SK-N-SH (cell line): Measurements from ENCODE around the gene SYNJ1. TPM values are rescaled to one million over a fixed set of nuclear protein-coding genes. Genes with fewer than 3 reads are reported as not detected.

Experiments
- CTCF ChIA-PET: fragments of 300-600, 350-600 bp; formaldehyde crosslinking; extraction: SDS; loops from one replicate; lab custom pipeline; 2021; lab: Yijun Ruan, JAX
- POLR2A ChIA-PET: fragments of 350-600 bp; sonication (Branson Sonifier 250); formaldehyde crosslinking; extraction: SDS; loops from one replicate; lab custom pipeline; 2020; ENCODE audit warnings: antibody characterized with exemption, inconsistent platforms; lab: Yijun Ruan, JAX
- DNase-seq: peaks from one replicate; pipeline ENCODE4 v3.0.0; 2012
- H2AFZ ChIP-seq: fragments of 200-600 bp; sonication (generic); 2 replicates; pipeline ENCODE4 v1.8.1; 2016; ENCODE audit warnings: antibody characterized with exemption, mild to moderate bottlenecking, low read depth
- H3F3A ChIP-seq: fragments of 200-600 bp; sonication (generic); replicated peaks from 2 replicates; pipeline ENCODE3; 2016; ENCODE audit warnings: antibody characterized with exemption, mild to moderate bottlenecking; ENCODE audit not compliant: insufficient read depth
- H3K27ac ChIP-seq, 2 experiments: fragments of 200-500 bp in 1 of 2; fragments of 200-600 bp in 1 of 2; sonication (Bioruptor generic) in 1 of 2; sonication (generic), shearing (Covaris generic) in 1 of 2; 2 replicates each; pipeline versions ENCODE4 v1.5.1 to v1.6.1; 2014 to 2016; ENCODE audit warnings: low read depth in 2 of 2, inconsistent platforms in 1 of 2, low read length in 1 of 2, mild to moderate bottlenecking in 1 of 2, mixed read lengths in 1 of 2
- H3K27me3 ChIP-seq: fragments of 200-600 bp; sonication (generic), shearing (Covaris generic); 2 replicates; pipeline ENCODE4 v1.6.1; 2016; ENCODE audit warnings: mixed run types; ENCODE audit not compliant: insufficient read depth
- H3K36me3 ChIP-seq, 2 experiments: fragments of 200-500 bp in 1 of 2; fragments of 200-600 bp in 1 of 2; sonication (Bioruptor generic) in 1 of 2; sonication (generic) in 1 of 2; replicated peaks in 1 of 2; 2 replicates each; pipeline versions ENCODE3 to v1.5.1; 2014 to 2016; ENCODE audit warnings: low read length in 1 of 2, mild to moderate bottlenecking in 1 of 2; ENCODE audit not compliant: insufficient read depth in 2 of 2, control insufficient read depth in 1 of 2
- H3K4me1 ChIP-seq, 2 experiments: fragments of 200-500 bp in 1 of 2; fragments of 200-600 bp in 1 of 2; sonication (Bioruptor generic) in 1 of 2; sonication (generic), shearing (Covaris generic) in 1 of 2; 2 replicates each; pipeline versions ENCODE4 v1.5.1 to v1.6.1; 2014 to 2016; ENCODE audit warnings: low read depth in 1 of 2, low read length in 1 of 2, mixed run types in 1 of 2; ENCODE audit not compliant: insufficient read depth in 2 of 2, control insufficient read depth in 1 of 2
- H3K4me2 ChIP-seq: fragments of 200-600 bp; sonication (generic), shearing (Covaris generic); 2 replicates; pipeline ENCODE4 v1.6.1; 2017; ENCODE audit warnings: mixed run types
- H3K4me3 ChIP-seq, 2 experiments: fragments of 200-500 bp in 1 of 2; fragments of 200-600 bp in 1 of 2; sonication (Bioruptor generic) in 1 of 2; sonication (generic), shearing (Covaris generic) in 1 of 2; 2 replicates each; pipeline versions ENCODE4 v1.5.1 to v1.8.1; 2014 to 2016; ENCODE audit warnings: low read depth in 2 of 2, inconsistent platforms in 1 of 2, low read length in 1 of 2, mild to moderate bottlenecking in 1 of 2, mixed read lengths in 1 of 2, moderate library complexity in 1 of 2
- H3K79me2 ChIP-seq: fragments of 200-600 bp; sonication (generic); 2 replicates; pipeline ENCODE4 v1.8.1; 2017; ENCODE audit warnings: mild to moderate bottlenecking; ENCODE audit not compliant: insufficient read depth
- H3K9ac ChIP-seq: fragments of 200-600 bp; sonication (generic); 2 replicates; pipeline ENCODE4 v1.6.1; 2017; ENCODE audit warnings: mixed run types
- H3K9me2 ChIP-seq: fragments of 200-600 bp; sonication (generic); 2 replicates; pipeline ENCODE4 v1.6.1; 2017; ENCODE audit warnings: mixed run types
- H3K9me3 ChIP-seq: fragments of 200-600 bp; sonication (generic); 2 replicates; pipeline ENCODE4 v1.6.1; 2017; ENCODE audit warnings: mixed run types, mild to moderate bottlenecking, moderate library complexity
- H4K20me1 ChIP-seq: fragments of 200-600 bp; sonication (generic); 2 replicates; pipeline ENCODE4 v1.6.1; 2017; ENCODE audit warnings: mild to moderate bottlenecking, mixed run types; ENCODE audit not compliant: insufficient read depth
- FOSL2 ChIP-seq: IDR thresholded peaks from 2 replicates; pipeline ENCODE4 v1.4.0; 2012; ENCODE audit warnings: low read depth, mild to moderate bottlenecking, moderate library complexity, borderline replicate concordance
- FOXJ3 ChIP-seq: sonication (generic); formaldehyde crosslinking; IDR thresholded peaks from 2 replicates; pipeline ENCODE4 v1.5.1; 2020; ENCODE audit warnings: mild to moderate bottlenecking, missing genetic modification reagents
- GABPA ChIP-seq: IDR thresholded peaks from 2 replicates; pipeline ENCODE4 v1.4.0; 2012; ENCODE audit warnings: low read depth, mild to moderate bottlenecking
- GATA2 ChIP-seq: sonication (generic); formaldehyde crosslinking; IDR thresholded peaks from 2 replicates; pipeline ENCODE4 v1.5.0; 2020; ENCODE audit warnings: mild to moderate bottlenecking, missing genetic modification reagents
- MEF2A ChIP-seq: IDR thresholded peaks from 2 replicates; pipeline ENCODE4 v1.4.0; 2012; ENCODE audit warnings: low read depth, borderline replicate concordance
- MXI1 ChIP-seq: IDR thresholded peaks from 2 replicates; pipeline ENCODE4 v1.6.1; 2012; ENCODE audit warnings: mild to moderate bottlenecking, low read depth, low read length, improper control_type of control experiment
- RAD21 ChIP-seq: IDR thresholded peaks from 2 replicates; pipeline ENCODE4 v1.6.1; 2012; ENCODE audit warnings: mild to moderate bottlenecking, low read length
- SIN3A ChIP-seq: IDR thresholded peaks from 2 replicates; pipeline ENCODE4 v1.6.1; 2012; ENCODE audit warnings: low read depth, mild to moderate bottlenecking, low read length, moderate library complexity, borderline replicate concordance
- TAF1 ChIP-seq: IDR thresholded peaks from 2 replicates; pipeline ENCODE4 v1.6.1; 2012; ENCODE audit warnings: low read depth, mild to moderate bottlenecking, low read length, moderate library complexity, borderline replicate concordance
- WGBS: methylation state at CpG from one replicate; pipeline ENCODE4 v1.1.6; 2017; ENCODE audit warnings: low lambda C conversion rate; 5-methylcytosine and 5-hydroxymethylcytosine counted together
- polyA plus RNA-seq, 3 experiments: library from polyadenylated mRNA; depleted of rRNA; stranded (reverse); fragments of >200 nt; gene quantifications; 2 replicates each; pipeline ENCODE4 v1.2.3, GENCODE V29; 2012
- TF ChIP-seq, protein P1 (sequence below): IDR thresholded peaks from 2 replicates; pipeline ENCODE4 v1.4.0; 2012; ENCODE audit warnings: low read depth
- TF ChIP-seq, protein P2 (sequence below): fragments of 150-350 bp; IDR thresholded peaks from 2 replicates; pipeline ENCODE4 v1.6.1; 2016; ENCODE audit warnings: mild to moderate bottlenecking, low read depth, low read length
- TF ChIP-seq, protein P3 (sequence below): IDR thresholded peaks from 2 replicates; pipeline ENCODE4 v1.6.1; 2012; ENCODE audit warnings: mild to moderate bottlenecking, low read depth, low read length, moderate library complexity
- TF ChIP-seq, protein P4 (sequence below): fragments of 150-350 bp; IDR thresholded peaks from 2 replicates; pipeline ENCODE4 v1.6.1; 2017; ENCODE audit warnings: antibody characterized with exemption, low read length, low read depth, borderline replicate concordance
- TF ChIP-seq, protein P5 (sequence below): IDR thresholded peaks from 2 replicates; pipeline ENCODE4 v1.4.0; 2012; ENCODE audit warnings: low read depth, borderline replicate concordance

SYNJ1 gene
- polyA plus RNA-seq, 1 of the 3 experiments (the other 2 are of a cell fraction): 3.3 TPM

DNA sequence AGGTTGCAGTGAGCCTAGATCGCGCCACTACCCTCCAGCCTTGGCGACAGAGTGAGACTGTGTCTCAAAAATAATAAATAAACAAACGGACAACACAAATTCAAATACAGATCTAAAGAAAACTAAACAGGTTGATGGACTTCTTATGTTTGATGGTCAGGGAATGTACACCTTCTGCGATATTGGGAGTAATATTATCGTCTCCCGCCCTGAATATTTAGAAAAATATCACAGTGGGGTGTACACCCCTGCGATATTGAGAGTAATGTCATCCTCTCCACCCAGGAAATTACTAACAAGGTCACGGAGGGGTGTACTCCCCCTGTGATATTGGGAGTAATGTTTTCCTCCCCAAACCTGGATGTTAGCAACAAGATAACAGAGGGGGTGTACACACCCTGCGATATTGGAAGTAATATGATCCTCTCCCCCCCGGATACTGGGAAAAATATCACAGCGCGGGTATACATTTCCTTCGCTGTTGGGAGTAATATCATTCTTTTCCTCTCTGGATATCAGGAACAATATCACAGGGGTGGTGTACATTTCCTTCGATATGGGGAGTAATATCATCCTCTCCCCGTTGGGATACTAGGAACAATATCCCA is 114.3 kb downstream of the SYNJ1 start:
- no peaks in the 10 kb centered on the region for H3K9me2 ChIP-seq
- DNase-seq: no peak
- no peaks in the 10 kb centered on the region for H4K20me1 ChIP-seq
- no peaks in the 10 kb centered on the region for H3K27me3 ChIP-seq
- peak overlapping the region; percentile 97 for H3K4me2 ChIP-seq
- 22% methylated on average over 16 of the region's 16 CpGs for WGBS
- H2AFZ ChIP-seq: peak overlapping the region; percentile 97
- peak overlapping the region; percentile 97 for H3K9ac ChIP-seq
- TF ChIP-seq, protein P1, sequence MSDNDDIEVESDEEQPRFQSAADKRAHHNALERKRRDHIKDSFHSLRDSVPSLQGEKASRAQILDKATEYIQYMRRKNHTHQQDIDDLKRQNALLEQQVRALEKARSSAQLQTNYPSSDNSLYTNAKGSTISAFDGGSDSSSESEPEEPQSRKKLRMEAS: no peak
- TF ChIP-seq, protein P2, sequence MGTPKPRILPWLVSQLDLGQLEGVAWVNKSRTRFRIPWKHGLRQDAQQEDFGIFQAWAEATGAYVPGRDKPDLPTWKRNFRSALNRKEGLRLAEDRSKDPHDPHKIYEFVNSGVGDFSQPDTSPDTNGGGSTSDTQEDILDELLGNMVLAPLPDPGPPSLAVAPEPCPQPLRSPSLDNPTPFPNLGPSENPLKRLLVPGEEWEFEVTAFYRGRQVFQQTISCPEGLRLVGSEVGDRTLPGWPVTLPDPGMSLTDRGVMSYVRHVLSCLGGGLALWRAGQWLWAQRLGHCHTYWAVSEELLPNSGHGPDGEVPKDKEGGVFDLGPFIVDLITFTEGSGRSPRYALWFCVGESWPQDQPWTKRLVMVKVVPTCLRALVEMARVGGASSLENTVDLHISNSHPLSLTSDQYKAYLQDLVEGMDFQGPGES: no peak
- no peak for TF ChIP-seq GATA2 (CRISPR knock-in tag)
- no peak for TF ChIP-seq FOSL2
- TF ChIP-seq, protein P3, sequence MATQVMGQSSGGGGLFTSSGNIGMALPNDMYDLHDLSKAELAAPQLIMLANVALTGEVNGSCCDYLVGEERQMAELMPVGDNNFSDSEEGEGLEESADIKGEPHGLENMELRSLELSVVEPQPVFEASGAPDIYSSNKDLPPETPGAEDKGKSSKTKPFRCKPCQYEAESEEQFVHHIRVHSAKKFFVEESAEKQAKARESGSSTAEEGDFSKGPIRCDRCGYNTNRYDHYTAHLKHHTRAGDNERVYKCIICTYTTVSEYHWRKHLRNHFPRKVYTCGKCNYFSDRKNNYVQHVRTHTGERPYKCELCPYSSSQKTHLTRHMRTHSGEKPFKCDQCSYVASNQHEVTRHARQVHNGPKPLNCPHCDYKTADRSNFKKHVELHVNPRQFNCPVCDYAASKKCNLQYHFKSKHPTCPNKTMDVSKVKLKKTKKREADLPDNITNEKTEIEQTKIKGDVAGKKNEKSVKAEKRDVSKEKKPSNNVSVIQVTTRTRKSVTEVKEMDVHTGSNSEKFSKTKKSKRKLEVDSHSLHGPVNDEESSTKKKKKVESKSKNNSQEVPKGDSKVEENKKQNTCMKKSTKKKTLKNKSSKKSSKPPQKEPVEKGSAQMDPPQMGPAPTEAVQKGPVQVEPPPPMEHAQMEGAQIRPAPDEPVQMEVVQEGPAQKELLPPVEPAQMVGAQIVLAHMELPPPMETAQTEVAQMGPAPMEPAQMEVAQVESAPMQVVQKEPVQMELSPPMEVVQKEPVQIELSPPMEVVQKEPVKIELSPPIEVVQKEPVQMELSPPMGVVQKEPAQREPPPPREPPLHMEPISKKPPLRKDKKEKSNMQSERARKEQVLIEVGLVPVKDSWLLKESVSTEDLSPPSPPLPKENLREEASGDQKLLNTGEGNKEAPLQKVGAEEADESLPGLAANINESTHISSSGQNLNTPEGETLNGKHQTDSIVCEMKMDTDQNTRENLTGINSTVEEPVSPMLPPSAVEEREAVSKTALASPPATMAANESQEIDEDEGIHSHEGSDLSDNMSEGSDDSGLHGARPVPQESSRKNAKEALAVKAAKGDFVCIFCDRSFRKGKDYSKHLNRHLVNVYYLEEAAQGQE: no peak
- TF ChIP-seq MXI1: no peak
- TF ChIP-seq, protein P4, sequence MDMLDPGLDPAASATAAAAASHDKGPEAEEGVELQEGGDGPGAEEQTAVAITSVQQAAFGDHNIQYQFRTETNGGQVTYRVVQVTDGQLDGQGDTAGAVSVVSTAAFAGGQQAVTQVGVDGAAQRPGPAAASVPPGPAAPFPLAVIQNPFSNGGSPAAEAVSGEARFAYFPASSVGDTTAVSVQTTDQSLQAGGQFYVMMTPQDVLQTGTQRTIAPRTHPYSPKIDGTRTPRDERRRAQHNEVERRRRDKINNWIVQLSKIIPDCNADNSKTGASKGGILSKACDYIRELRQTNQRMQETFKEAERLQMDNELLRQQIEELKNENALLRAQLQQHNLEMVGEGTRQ: no peak
- no peak for TF ChIP-seq FOXJ3 (CRISPR knock-in tag)
- TF ChIP-seq, protein P5, sequence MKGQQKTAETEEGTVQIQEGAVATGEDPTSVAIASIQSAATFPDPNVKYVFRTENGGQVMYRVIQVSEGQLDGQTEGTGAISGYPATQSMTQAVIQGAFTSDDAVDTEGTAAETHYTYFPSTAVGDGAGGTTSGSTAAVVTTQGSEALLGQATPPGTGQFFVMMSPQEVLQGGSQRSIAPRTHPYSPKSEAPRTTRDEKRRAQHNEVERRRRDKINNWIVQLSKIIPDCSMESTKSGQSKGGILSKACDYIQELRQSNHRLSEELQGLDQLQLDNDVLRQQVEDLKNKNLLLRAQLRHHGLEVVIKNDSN: no peak
- TF ChIP-seq TAF1: no peak
- TF ChIP-seq MEF2A: no peak
- TF ChIP-seq SIN3A: no peak
- TF ChIP-seq RAD21: no peak
- no peak for TF ChIP-seq GABPA
- H3F3A ChIP-seq: peaks cover 22% of the 10 kb centered on the region
- peaks cover 31% of the 10 kb centered on the region for H3K79me2 ChIP-seq
- ChIA-PET CTCF (interaction anchor here (0.9 to 3.0 kb wide), 3 partner anchors 13 to 210 kb away, joined by 3 to 18 read pairs (median 12); no protein-coding TSS in a partner anchor), POLR2A (interaction anchor here (1.6 kb wide), 1 partner anchor 12 kb away, joined by 5 read pairs; no protein-coding TSS in a partner anchor)
- peak overlapping the region; percentile 90 to 98 for H3K4me3 ChIP-seq
- peaks cover 6 to 7% of the 10 kb centered on the region in 2 experiments for H3K36me3 ChIP-seq
- no peaks in the 10 kb centered on the region for H3K9me3 ChIP-seq
- peak overlapping the region; percentile 98 to 100; a peak in 3 of 4 replicates for H3K27ac ChIP-seq
- peaks cover 3 to 8% of the 10 kb centered on the region in 2 experiments; a peak in 3 of 4 replicates for H3K4me1 ChIP-seq
